Stimulated activated effector memory CD8-positive, alpha-beta T cell treated with anti-CD3 and anti-CD28 coated beads, Interleukin-12 subunit alpha, Interleukin-12 subunit beta, amount 100 ng/mL, for 72 hours (primary cell): ENCODE results near the gene NUDCD3.

Experiments
- ATAC-seq: fragments of 150-1000 bp; cut with Tn5 transposase; 2 replicates; pipeline ENCODE4 v1.10.0; 2021
- DNase-seq, 2 donors: peaks; one replicate each; pipeline ENCODE4 v3.0.0; 2021 to 2022; ENCODE audit warnings: low spot score in 2 of 2
- H3K27ac Mint-ChIP-seq: one replicate; pipeline ENCODE4 v1.8.0; 2022; ENCODE audit warnings: mild to moderate bottlenecking, mixed read lengths
- H3K36me3 Mint-ChIP-seq: one replicate; pipeline ENCODE4 v1.8.0; 2022; ENCODE audit warnings: mild to moderate bottlenecking, mixed read lengths
- H3K4me1 Mint-ChIP-seq: one replicate; pipeline ENCODE4 v1.8.0; 2022; ENCODE audit warnings: mixed read lengths
- H3K4me3 Mint-ChIP-seq: one replicate; pipeline ENCODE4 v1.8.0; 2022; ENCODE audit warnings: mild to moderate bottlenecking, mixed read lengths
- H3K9me3 Mint-ChIP-seq: one replicate; pipeline ENCODE4 v1.8.0; 2022; ENCODE audit warnings: mixed read lengths

Gene NUDCD3

GRCh38 chr7:44473295-44473694, 17.2 kb downstream of the NUDCD3 start:
- Mint-ChIP-seq H3K36me3 (peaks cover 97% of the 10 kb centered on the region), H3K9me3 (no peaks in the 10 kb centered on the region), H3K4me3 (no peak overlapping the region), H3K4me1 (peaks cover 56% of the 10 kb centered on the region), H3K27ac (no peak overlapping the region)
- DNase-seq = peak in 1 of 2 donors; percentile 18
- ATAC-seq = no peak

DNA sequence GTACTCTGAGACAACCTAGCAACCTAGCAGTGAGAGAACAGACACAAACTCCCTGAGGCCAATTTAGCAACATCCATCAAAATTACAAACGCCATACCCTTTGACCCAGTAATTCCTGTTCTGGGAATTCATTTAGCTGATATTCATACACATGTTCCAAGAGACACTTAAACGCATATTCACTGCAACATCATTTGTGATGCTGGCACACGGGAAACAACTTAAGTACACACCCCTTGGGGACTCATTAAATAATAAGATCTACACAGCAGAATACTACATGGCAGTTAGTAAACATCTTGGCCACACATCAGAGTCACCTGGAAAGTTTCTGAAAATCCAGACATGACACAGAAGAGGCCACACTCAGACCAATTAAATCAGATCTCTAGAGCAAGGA, 17.6 kb downstream of the NUDCD3 start:
- Mint-ChIP-seq H3K27ac (no peak overlapping the region), H3K4me3 (no peak overlapping the region), H3K9me3 (no peaks in the 10 kb centered on the region), H3K36me3 (peaks cover 97% of the 10 kb centered on the region), H3K4me1 (peaks cover 61% of the 10 kb centered on the region)
- DNase-seq = peak in 1 of 2 donors; percentile 36
- ATAC-seq = no peak

DNA sequence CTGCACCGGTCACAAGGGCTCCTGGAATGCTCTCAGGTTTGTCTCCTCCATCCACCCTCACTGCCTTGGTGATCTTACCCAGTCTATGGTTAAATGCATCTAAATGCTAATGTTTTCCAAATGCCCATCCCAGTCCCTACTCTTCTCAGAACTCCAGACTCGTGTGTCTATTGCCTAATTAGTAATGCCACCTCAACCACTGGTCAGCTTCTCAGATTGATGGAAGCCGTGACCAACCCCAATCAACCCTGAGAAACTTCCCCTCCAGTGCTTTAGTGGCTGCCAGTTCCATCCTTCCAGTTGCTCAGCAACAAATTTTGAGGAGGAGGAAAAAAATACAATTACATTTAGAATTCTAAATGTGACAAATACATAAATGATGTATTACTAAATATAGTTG, 18.6 kb downstream of the NUDCD3 start:
- Mint-ChIP-seq H3K36me3 (peaks cover 97% of the 10 kb centered on the region), H3K4me1 (peaks cover 62% of the 10 kb centered on the region), H3K9me3 (no peaks in the 10 kb centered on the region), H3K4me3 (no peak overlapping the region), H3K27ac (no peak overlapping the region)
- ATAC-seq (no peak), DNase-seq (no peak)

DNA sequence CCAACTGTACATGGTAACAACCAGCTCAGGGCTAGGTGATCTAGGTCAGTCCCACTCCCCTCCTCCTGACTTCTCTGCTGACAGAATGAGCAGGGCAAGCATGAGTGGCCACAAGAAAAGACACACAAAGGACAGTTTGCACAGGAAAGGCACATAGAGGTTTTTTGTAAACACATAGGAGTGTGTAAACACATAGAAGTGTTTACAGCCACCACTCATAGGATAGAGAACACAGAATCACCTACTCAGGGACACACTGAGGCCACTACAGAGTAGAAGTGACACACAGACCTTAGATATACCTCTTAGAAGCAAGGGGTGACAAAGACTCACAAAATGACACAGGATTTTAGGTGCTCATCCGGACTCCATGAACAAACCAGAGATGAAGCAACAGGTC, 19.0 kb downstream of the NUDCD3 start:
- H3K27ac Mint-ChIP-seq = no peak overlapping the region
- ATAC-seq = no peak
- peaks cover 62% of the 10 kb centered on the region for H3K4me1 Mint-ChIP-seq
- H3K9me3 Mint-ChIP-seq = no peaks in the 10 kb centered on the region
- H3K4me3 Mint-ChIP-seq = no peak overlapping the region
- no peak for DNase-seq
- H3K36me3 Mint-ChIP-seq = peaks cover 96% of the 10 kb centered on the region

- peaks cover 66% of the 10 kb centered on the region for H3K4me1 Mint-ChIP-seq
- H3K27ac Mint-ChIP-seq = no peak overlapping the region
- H3K4me3 Mint-ChIP-seq = no peak overlapping the region
- no peaks in the 10 kb centered on the region for H3K9me3 Mint-ChIP-seq
- DNase-seq (no peak), ATAC-seq (no peak)
- peaks cover 93% of the 10 kb centered on the region for H3K36me3 Mint-ChIP-seq
Measured at GRCh38 chr7:44470628-44471245, 19.7 kb downstream of the NUDCD3 start.

GRCh38 chr7:44470135-44470479, 20.4 kb downstream of the NUDCD3 start:
- no peak overlapping the region for H3K27ac Mint-ChIP-seq

GRCh38 chr7:44469461-44470134, 20.9 kb downstream of the NUDCD3 start:
- peaks cover 76% of the 10 kb centered on the region for H3K4me1 Mint-ChIP-seq
- no peak overlapping the region for H3K27ac Mint-ChIP-seq
- no peak for ATAC-seq

More at GRCh38 chr7:44470135-44470479, 20.4 kb downstream of the NUDCD3 start:
- H3K9me3 Mint-ChIP-seq = no peaks in the 10 kb centered on the region
- peaks cover 93% of the 10 kb centered on the region for H3K36me3 Mint-ChIP-seq
- no peak for ATAC-seq
- no peak overlapping the region for H3K4me3 Mint-ChIP-seq
- no peak for DNase-seq
- H3K4me1 Mint-ChIP-seq = peaks cover 72% of the 10 kb centered on the region

DNA sequence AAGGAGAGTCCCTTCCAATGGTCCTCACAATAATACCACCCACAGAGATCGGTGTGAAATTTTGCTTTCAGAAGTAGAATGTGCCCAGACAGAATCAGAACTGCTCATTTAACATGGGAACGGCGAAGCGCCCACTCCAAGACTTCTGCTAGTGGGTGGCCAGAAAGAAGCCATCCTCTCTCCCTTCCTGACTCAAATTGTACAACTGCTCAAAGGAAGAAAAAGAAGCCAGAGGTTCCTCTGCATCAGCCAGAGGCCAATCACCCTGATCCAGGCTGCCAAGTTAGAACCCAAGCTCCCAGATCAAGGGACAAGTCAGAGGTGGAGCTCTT, 23.3 kb downstream of the NUDCD3 start:
- Mint-ChIP-seq H3K9me3 (no peaks in the 10 kb centered on the region), H3K27ac (peak overlapping the region; percentile 77), H3K4me1 (peaks cover 70% of the 10 kb centered on the region), H3K36me3 (peaks cover 75% of the 10 kb centered on the region), H3K4me3 (peak overlapping the region; percentile 44)
- DNase-seq = no peak
- ATAC-seq = no peak

More at GRCh38 chr7:44469461-44470134, 20.9 kb downstream of the NUDCD3 start:
- H3K36me3 Mint-ChIP-seq = peaks cover 93% of the 10 kb centered on the region
- no peak overlapping the region for H3K4me3 Mint-ChIP-seq
- H3K9me3 Mint-ChIP-seq = no peaks in the 10 kb centered on the region
- DNase-seq = no peak

DNA sequence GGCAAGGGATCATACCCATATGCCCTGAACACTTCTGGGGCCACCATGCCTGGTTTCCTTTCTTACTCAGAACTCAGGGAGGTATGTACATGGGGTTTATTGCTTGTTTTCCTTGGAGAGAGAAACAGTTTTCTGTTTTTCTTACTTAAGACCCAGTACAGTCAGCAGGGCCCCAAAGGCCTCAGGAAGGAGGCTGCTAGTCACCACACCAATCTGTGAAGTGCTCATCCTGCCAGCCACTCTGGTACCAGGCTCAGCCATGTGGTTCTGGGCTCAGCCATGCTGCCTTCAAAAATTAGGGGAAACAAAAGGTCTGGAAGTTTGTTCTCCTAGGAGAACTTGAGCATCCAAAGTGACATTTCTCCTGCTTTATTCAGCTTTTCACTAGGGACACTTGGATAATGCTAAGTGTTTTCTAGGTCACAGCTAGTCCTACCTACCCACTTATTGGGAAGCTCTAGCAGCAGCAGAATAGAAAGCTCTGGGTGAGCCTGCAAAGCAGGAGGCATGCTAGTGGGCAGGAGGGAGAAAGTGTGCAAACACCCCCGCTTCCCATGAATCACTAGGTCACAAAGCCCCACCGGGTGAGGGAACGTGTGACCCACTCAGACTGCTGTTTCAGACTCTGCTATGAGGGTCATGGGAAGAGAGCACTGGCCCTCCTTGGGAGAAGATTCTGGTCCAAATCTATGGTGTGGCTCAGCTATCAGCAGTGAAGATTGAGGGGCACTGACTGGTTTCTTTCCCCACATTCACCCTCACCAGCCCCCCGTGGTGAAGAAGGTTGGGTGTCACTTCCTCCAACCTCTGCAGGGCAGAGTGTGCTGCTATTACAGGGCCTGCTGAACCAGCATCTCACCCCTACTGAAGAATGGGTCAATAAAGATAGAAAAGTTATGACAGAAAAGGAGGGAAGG, 23.9 kb downstream of the NUDCD3 start:
- Mint-ChIP-seq H3K9me3 (no peaks in the 10 kb centered on the region), H3K4me3 (peak overlapping the region; percentile 44), H3K36me3 (peaks cover 72% of the 10 kb centered on the region), H3K4me1 (peaks cover 72% of the 10 kb centered on the region), H3K27ac (peak overlapping the region; percentile 77)
- ATAC-seq (peak; percentile 93), DNase-seq (no peak)

GRCh38 chr7:44465490-44465889, 25.0 kb downstream of the NUDCD3 start:
- Mint-ChIP-seq H3K27ac (peak overlapping the region; percentile 74), H3K4me1 (peaks cover 79% of the 10 kb centered on the region), H3K36me3 (peaks cover 69% of the 10 kb centered on the region), H3K9me3 (no peaks in the 10 kb centered on the region), H3K4me3 (peak overlapping the region; percentile 44)
- DNase-seq (no peak), ATAC-seq (no peak)

DNA sequence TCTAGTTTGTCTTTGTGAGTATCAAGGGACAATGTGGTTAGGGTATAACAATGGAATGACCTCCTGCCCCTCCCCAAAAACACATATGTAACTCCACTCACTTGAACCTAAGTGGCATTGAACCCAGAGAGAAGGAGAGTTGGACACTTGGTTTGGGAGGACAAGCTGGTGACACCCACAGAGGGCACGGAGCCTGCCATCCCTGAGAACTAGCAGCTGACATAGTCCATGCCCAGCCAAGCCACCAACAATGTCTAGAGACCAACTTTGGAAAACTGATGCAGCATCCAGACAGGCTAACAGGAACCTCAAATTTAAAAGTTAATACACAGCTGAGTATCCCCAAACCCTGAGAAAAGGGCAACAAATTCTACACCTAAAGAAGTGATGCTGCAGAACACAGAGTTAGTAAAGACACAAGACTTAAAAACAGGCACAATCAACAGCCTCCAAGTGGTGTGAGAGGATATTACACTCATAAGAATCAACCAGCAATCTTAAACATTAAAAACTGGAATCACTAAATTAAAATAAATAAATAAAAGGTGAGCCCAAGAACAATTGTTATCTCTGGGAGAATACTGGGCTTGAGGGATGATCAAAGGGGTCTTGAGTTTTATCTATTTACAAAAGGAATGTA, 27.2 kb downstream of the NUDCD3 start:
- peaks cover 70% of the 10 kb centered on the region for H3K4me1 Mint-ChIP-seq
- H3K27ac Mint-ChIP-seq = no peak overlapping the region
- ATAC-seq (no peak), DNase-seq (no peak)
- H3K36me3 Mint-ChIP-seq = peaks cover 62% of the 10 kb centered on the region
- H3K9me3 Mint-ChIP-seq = no peaks in the 10 kb centered on the region
- no peak overlapping the region for H3K4me3 Mint-ChIP-seq

- Mint-ChIP-seq H3K9me3 (no peaks in the 10 kb centered on the region), H3K4me3 (peak overlapping the region; percentile 57), H3K4me1 (peaks cover 54% of the 10 kb centered on the region), H3K36me3 (peaks cover 48% of the 10 kb centered on the region), H3K27ac (peak overlapping the region; percentile 84)
- ATAC-seq = peak; percentile 77
- DNase-seq = peak in 1 of 2 donors; percentile 57
Measured at GRCh38 chr7:44461387-44461786, 29.1 kb downstream of the NUDCD3 start.

- Mint-ChIP-seq H3K27ac (peak overlapping the region; percentile 84), H3K4me1 (peaks cover 53% of the 10 kb centered on the region), H3K9me3 (no peaks in the 10 kb centered on the region), H3K36me3 (peaks cover 46% of the 10 kb centered on the region), H3K4me3 (peak overlapping the region; percentile 57)
- DNase-seq (peak; percentile 24 to 60), ATAC-seq (peak; percentile 100)
Measured at GRCh38 chr7:44460325-44460724, 30.1 kb downstream of the NUDCD3 start.

GRCh38 chr7:44455155-44455554, 35.3 kb downstream of the NUDCD3 start:
- H3K27ac Mint-ChIP-seq = no peak overlapping the region
- peaks cover 44% of the 10 kb centered on the region for H3K4me1 Mint-ChIP-seq
- DNase-seq = no peak
- H3K9me3 Mint-ChIP-seq = no peaks in the 10 kb centered on the region
- no peak overlapping the region for H3K4me3 Mint-ChIP-seq
- H3K36me3 Mint-ChIP-seq = peaks cover 35% of the 10 kb centered on the region
- no peak for ATAC-seq

GRCh38 chr7:44454348-44454747, 36.1 kb downstream of the NUDCD3 start:
- Mint-ChIP-seq H3K4me1 (peaks cover 45% of the 10 kb centered on the region), H3K9me3 (no peaks in the 10 kb centered on the region), H3K27ac (no peak overlapping the region), H3K36me3 (peaks cover 34% of the 10 kb centered on the region), H3K4me3 (no peak overlapping the region)
- ATAC-seq (peak; percentile 86), DNase-seq (no peak)
